HG03280 (cell line): ENCODE measurements around the gene GRK5.
"Not testable (repeated sequence)": the region's sequence is repeated elsewhere in the genome, so short reads cannot be mapped to it uniquely, and the experiment has no call there.

Experiments
- ATAC-seq: cut with Tn5 transposase; IDR thresholded peaks from one replicate; pipeline ENCODE4 v1.9.1; 2021; ENCODE audit warnings: mild to moderate bottlenecking, moderate library complexity; ENCODE audit not compliant: unreplicated experiment

GRK5 gene

GRCh38 chr10:119272338-119272734 is 65.0 kb downstream of the GRK5 start:
- ATAC-seq, result not testable (repeated sequence)

- no peak for ATAC-seq
Measured at GRCh38 chr10:119272736-119273135, 65.4 kb downstream of the GRK5 start.

GRCh38 chr10:119273413-119273812 is 66.0 kb downstream of the GRK5 start:
- no peak for ATAC-seq

- ATAC-seq, result no peak
Measured at GRCh38 chr10:119274519-119275045, 67.2 kb downstream of the GRK5 start.

- ATAC-seq, result no peak
Measured at GRCh38 chr10:119275085-119275484, 67.7 kb downstream of the GRK5 start.

GRCh38 chr10:119276194-119276593 is 68.8 kb downstream of the GRK5 start:
- ATAC-seq, result not testable (repeated sequence)

- ATAC-seq, result no peak
Measured at GRCh38 chr10:119278126-119278709, 70.8 kb downstream of the GRK5 start.

- ATAC-seq, result no peak
Measured at GRCh38 chr10:119279441-119279840, 72.1 kb downstream of the GRK5 start.

GRCh38 chr10:119281581-119282071 is 74.3 kb downstream of the GRK5 start:
- ATAC-seq, result no peak

GRCh38 chr10:119282446-119282845 is 75.1 kb downstream of the GRK5 start:
- ATAC-seq, result no peak

GRCh38 chr10:119283387-119283786 is 76.0 kb downstream of the GRK5 start:
- ATAC-seq, result no peak

- no peak for ATAC-seq
Measured at GRCh38 chr10:119283818-119284217, 76.4 kb downstream of the GRK5 start.

GRCh38 chr10:119284679-119285096 is 77.3 kb downstream of the GRK5 start:
- no peak for ATAC-seq

- ATAC-seq, result no peak
Measured at GRCh38 chr10:119285495-119286267, 78.3 kb downstream of the GRK5 start.

GRCh38 chr10:119286516-119286915 is 79.1 kb downstream of the GRK5 start:
- no peak for ATAC-seq

- no peak for ATAC-seq
Measured at GRCh38 chr10:119286983-119287633, 79.7 kb downstream of the GRK5 start.

GRCh38 chr10:119288574-119289001 is 81.2 kb downstream of the GRK5 start:
- ATAC-seq, result no peak

GRCh38 chr10:119289227-119289920 is 82.0 kb downstream of the GRK5 start:
- no peak for ATAC-seq

- no peak for ATAC-seq
Measured at GRCh38 chr10:119290301-119291048, 83.1 kb downstream of the GRK5 start.

- no peak for ATAC-seq
Measured at GRCh38 chr10:119291223-119291900, 84.0 kb downstream of the GRK5 start.
